Transverse colon (tissue), 4 donors: Measurements from ENCODE around the gene PCDHAC2. TPM values are rescaled to one million over a fixed set of nuclear protein-coding genes. Genes with fewer than 3 reads are reported as not detected.

ENCODE experiments used
- DNase-seq: peaks from one replicate; pipeline ENCODE4 v3.0.0-alpha.2; 2019
- H3K27ac ChIP-seq, 4 donors: fragments of 200-600 bp; sonication (generic); 2 replicates each; pipeline ENCODE4 v1.5.1; 2016 to 2018; ENCODE audit warnings: inconsistent platforms in 4 of 4
- H3K27me3 ChIP-seq: fragments of 200-600 bp; sonication (generic); 2 replicates; pipeline ENCODE4 v1.5.1; 2017; ENCODE audit warnings: inconsistent platforms
- H3K36me3 ChIP-seq, 4 donors: fragments of 200-600 bp; sonication (generic); 2 replicates each; pipeline ENCODE4 v1.5.1; 2017 to 2019; ENCODE audit warnings: inconsistent platforms in 4 of 4
- H3K4me1 ChIP-seq, 4 donors: fragments of 200-600 bp; sonication (generic); 2 replicates each; pipeline ENCODE4 v1.5.1; 2017 to 2020; ENCODE audit warnings: inconsistent platforms in 4 of 4
- H3K4me3 ChIP-seq, 4 donors: fragments of 200-600 bp; sonication (generic); 1 replicate in 1 of 4; 2 replicates in 3 of 4; pipeline versions ENCODE4 v1.5.1 to v1.6.1; 2017 to 2019; ENCODE audit warnings: inconsistent platforms in 4 of 4
- H3K9me3 ChIP-seq, 2 donors: fragments of 200-600 bp; sonication (generic); 2 replicates each; pipeline ENCODE4 v1.5.1; 2017 to 2019; ENCODE audit warnings: inconsistent platforms in 2 of 2
- CTCF ChIP-seq, 5 experiments: fragments of 200-600 bp in 3 of 5; fragments of 450-650 bp in 2 of 5; sonication (generic) in 3 of 5; IDR thresholded peaks; 1 replicate in 2 of 5; 2 replicates in 3 of 5; pipeline ENCODE4 v1.5.1; 2016 to 2017; ENCODE audit warnings: antibody characterized with exemption in 5 of 5, inconsistent platforms in 3 of 5, mild to moderate bottlenecking in 2 of 5, moderate library complexity in 1 of 5
- EP300 ChIP-seq: sonication (generic); formaldehyde crosslinking; IDR thresholded peaks from one replicate; pipeline ENCODE4 v1.6.1; 2017; ENCODE audit warnings: antibody characterized with exemption, low read depth
- POLR2A ChIP-seq: fragments of 450-650 bp; IDR thresholded peaks from one replicate; pipeline ENCODE4 v1.6.1; 2016; ENCODE audit warnings: antibody characterized with exemption, mild to moderate bottlenecking, moderate library complexity
- POLR2AphosphoS5 ChIP-seq, 3 donors: sonication (generic); formaldehyde crosslinking; IDR thresholded peaks; one replicate each; pipeline ENCODE4 v1.6.1; 2016; ENCODE audit warnings: antibody characterized with exemption in 3 of 3
- in situ Hi-C, 4 donors: fragments of 200-750 bp; cut with MboI; loops; one replicate each; pipeline versions ENCODE4 v1.15.0 to v1.15.1; 2017; ENCODE audit warnings: low sequenced_read_pairs in 3 of 4, low pct_ligation_motif_present in 1 of 4, low pct_unique_long_range_greater_than_20kb in 1 of 4
- intact Hi-C: fragments of 100-400 bp; cut with DNase I; formaldehyde crosslinking; loops from one replicate; pipeline ENCODE4 v1.15.1; 2023; ENCODE audit warnings: low total_unique reads
- small RNA-seq, 4 donors: library from RNA; depleted of rRNA; stranded (forward); fragments of <200 nt; gene quantifications; one replicate each; pipeline ENCODE3, GENCODE V24; 2016
- total RNA-seq, 4 donors: library from RNA; depleted of rRNA; stranded (reverse); fragments of >200 nt; gene quantifications; one replicate each; pipeline ENCODE4 v1.1.0, GENCODE V29; 2016

Gene PCDHAC2
- total RNA-seq, 4 donors from 2014 or later: 0.41 to 0.48 TPM; not detected in 2

- in situ Hi-C loops: no loop called here
- TF ChIP-seq CTCF (IDR thresholded peaks at IDR 0.05) (no peak), EP300 (no peak), POLR2AphosphoS5 (IDR thresholded peaks at IDR 0.05) (no peak), POLR2A (no peak)
- intact Hi-C loops: no loop called here
- H3K4me1 ChIP-seq: no peaks in the 10 kb centered on the region
- H3K4me3 ChIP-seq: no peak overlapping the region
- no peak for DNase-seq
- H3K9me3 ChIP-seq: no peaks in the 10 kb centered on the region
- no peaks in the 10 kb centered on the region for H3K27me3 ChIP-seq
- no peak overlapping the region for H3K27ac ChIP-seq
- no peaks in the 10 kb centered on the region for H3K36me3 ChIP-seq
Measured at GRCh38 chr5:141017943-141018342, 51.7 kb downstream of the PCDHAC2 start.

Small RNAs within 50 kb of the gene (small RNA-seq; reads per million reads assigned to genes)
- 0 reads per million in 4 donors for gene AC010223.1

Other genes with a start within 250 kb of the PCDHAC2 start
- gene PCDHA1, start 180.3 kb upstream of the PCDHAC2 start, total RNA-seq: under 1 TPM in 1 of 4 donors, not detected in 3; 0.14 TPM
- gene PCDHA2, start 171.6 kb upstream of the PCDHAC2 start, total RNA-seq: under 1 TPM in 2 of 4 donors, not detected in 2; 0.14 to 0.32 TPM
- gene PCDHA3, start 165.4 kb upstream of the PCDHAC2 start, total RNA-seq: 1 to 10 TPM in 1 of 4 donors, under 1 TPM in 2, not detected in 1; 0.32 to 8.8 (median 0.41) TPM
- 1 to 10 TPM in 3 of 4 donors, under 1 TPM in 1; 0.79 to 7.9 (median 2.4) TPM for gene PCDHA4, start 159.4 kb upstream of the PCDHAC2 start, total RNA-seq
- gene PCDHA5, start 144.9 kb upstream of the PCDHAC2 start, total RNA-seq: under 1 TPM in 2 of 4 donors, not detected in 2; 0.79 to 0.96 TPM
- gene PCDHA6, start 138.5 kb upstream of the PCDHAC2 start, total RNA-seq: 1 to 10 TPM in 2 of 4 donors, under 1 TPM in 1, not detected in 1; 0.64 to 3.0 (median 1.2) TPM
- 1 to 10 TPM in 2 of 4 donors, under 1 TPM in 1, not detected in 1; 0.37 to 1.4 (median 1.1) TPM for gene PCDHA7, start 132.2 kb upstream of the PCDHAC2 start, total RNA-seq
- 1 to 10 TPM in 1 of 4 donors, under 1 TPM in 1, not detected in 2; 0.79 to 1.2 TPM for gene PCDHA8, start 125.3 kb upstream of the PCDHAC2 start, total RNA-seq
- gene PCDHA9, start 118.1 kb upstream of the PCDHAC2 start, total RNA-seq: under 1 TPM; 0.37 to 1.00 (median 0.58) TPM
- gene PCDHA10, start 110.6 kb upstream of the PCDHAC2 start, total RNA-seq: under 1 TPM in 2 of 4 donors, not detected in 2; 0.68 to 0.79 TPM
- 1 to 10 TPM in 1 of 4 donors, under 1 TPM in 1, not detected in 2; 0.48 to 1.2 TPM for gene PCDHA11, start 97.5 kb upstream of the PCDHAC2 start, total RNA-seq
- under 1 TPM in 3 of 4 donors, not detected in 1; 0.55 to 0.80 (median 0.64) TPM for gene PCDHA12, start 91.2 kb upstream of the PCDHAC2 start, total RNA-seq
- gene PCDHA13, start 84.4 kb upstream of the PCDHAC2 start, total RNA-seq: under 1 TPM in 2 of 4 donors, not detected in 2; 0.32 to 0.55 TPM
- under 1 TPM in 3 of 4 donors, not detected in 1; 0.37 to 0.82 (median 0.48) TPM for gene PCDHAC1, start 40.2 kb upstream of the PCDHAC2 start, total RNA-seq
- not detected for gene PCDHB1, start 84.9 kb downstream of the PCDHAC2 start, total RNA-seq
- gene PCDHB2, start 128.1 kb downstream of the PCDHAC2 start, total RNA-seq: 1 to 10 TPM in 3 of 4 donors, under 1 TPM in 1; 0.80 to 1.9 (median 1.2) TPM
- under 1 TPM in 3 of 4 donors, not detected in 1; 0.64 to 0.82 (median 0.80) TPM for gene PCDHB3, start 134.0 kb downstream of the PCDHAC2 start, total RNA-seq
- 1 to 10 TPM in 1 of 4 donors, under 1 TPM in 3; 0.68 to 2.2 (median 0.77) TPM for gene PCDHB4, start 155.3 kb downstream of the PCDHAC2 start, total RNA-seq
- gene PCDHB5, start 168.7 kb downstream of the PCDHAC2 start, total RNA-seq: 1 to 10 TPM in 3 of 4 donors, not detected in 1; 1.1 to 3.0 (median 1.3) TPM
- gene PCDHB6, start 183.6 kb downstream of the PCDHAC2 start, total RNA-seq: under 1 TPM in 2 of 4 donors, not detected in 2; 0.14 to 0.32 TPM
- gene PCDHB7, start 206.2 kb downstream of the PCDHAC2 start, total RNA-seq: 1 to 10 TPM in 1 of 4 donors, under 1 TPM in 3; 0.37 to 1.6 (median 0.67) TPM
- under 1 TPM in 2 of 4 donors, not detected in 2; 0.14 to 0.16 TPM for gene PCDHB8, start 211.3 kb downstream of the PCDHAC2 start, total RNA-seq
- gene PCDHB16, start 215.9 kb downstream of the PCDHAC2 start, total RNA-seq: 1 to 10 TPM in 1 of 4 donors, under 1 TPM in 3; 0.20 to 1.6 (median 0.65) TPM
- 1 to 10 TPM in 1 of 4 donors, under 1 TPM in 2, not detected in 1; 0.40 to 1.6 (median 0.64) TPM for gene PCDHB9, start 220.7 kb downstream of the PCDHAC2 start, total RNA-seq
- gene PCDHB10, start 225.9 kb downstream of the PCDHAC2 start, total RNA-seq: 1 to 10 TPM in 1 of 4 donors, under 1 TPM in 2, not detected in 1; 0.68 to 1.1 (median 0.79) TPM
- gene PCDHB11, start 233.2 kb downstream of the PCDHAC2 start, total RNA-seq: 1 to 10 TPM in 1 of 4 donors, under 1 TPM in 3; 0.20 to 1.5 (median 0.61) TPM
- gene PCDHB12, start 242.2 kb downstream of the PCDHAC2 start, total RNA-seq: 1 to 10 TPM in 2 of 4 donors, under 1 TPM in 2; 0.40 to 1.9 (median 1.1) TPM
- gene PCDHB13, start 247.4 kb downstream of the PCDHAC2 start, total RNA-seq: 1 to 10 TPM; 1.8 to 4.1 (median 2.5) TPM